HG02884 (cell line): ENCODE data around the gene CFL1.

Experiments
- ATAC-seq: cut with Tn5 transposase; IDR thresholded peaks from one replicate; pipeline ENCODE4 v1.9.1; 2021; ENCODE audit warnings: mild to moderate bottlenecking, moderate library complexity; ENCODE audit not compliant: unreplicated experiment

CFL1 gene

GRCh38 chr11:65888163-65888814 is 30.3 kb upstream of the CFL1 start, which contains the start of gene FIBP:
Gene FIBP (minus strand): TSS chr11:65888471. CDS start chr11:65888418, 53 bp downstream.
- peak; percentile 37 for ATAC-seq

- ATAC-seq = no peak
Measured at GRCh38 chr11:65887723-65888162, 29.8 kb upstream of the CFL1 start.

DNA sequence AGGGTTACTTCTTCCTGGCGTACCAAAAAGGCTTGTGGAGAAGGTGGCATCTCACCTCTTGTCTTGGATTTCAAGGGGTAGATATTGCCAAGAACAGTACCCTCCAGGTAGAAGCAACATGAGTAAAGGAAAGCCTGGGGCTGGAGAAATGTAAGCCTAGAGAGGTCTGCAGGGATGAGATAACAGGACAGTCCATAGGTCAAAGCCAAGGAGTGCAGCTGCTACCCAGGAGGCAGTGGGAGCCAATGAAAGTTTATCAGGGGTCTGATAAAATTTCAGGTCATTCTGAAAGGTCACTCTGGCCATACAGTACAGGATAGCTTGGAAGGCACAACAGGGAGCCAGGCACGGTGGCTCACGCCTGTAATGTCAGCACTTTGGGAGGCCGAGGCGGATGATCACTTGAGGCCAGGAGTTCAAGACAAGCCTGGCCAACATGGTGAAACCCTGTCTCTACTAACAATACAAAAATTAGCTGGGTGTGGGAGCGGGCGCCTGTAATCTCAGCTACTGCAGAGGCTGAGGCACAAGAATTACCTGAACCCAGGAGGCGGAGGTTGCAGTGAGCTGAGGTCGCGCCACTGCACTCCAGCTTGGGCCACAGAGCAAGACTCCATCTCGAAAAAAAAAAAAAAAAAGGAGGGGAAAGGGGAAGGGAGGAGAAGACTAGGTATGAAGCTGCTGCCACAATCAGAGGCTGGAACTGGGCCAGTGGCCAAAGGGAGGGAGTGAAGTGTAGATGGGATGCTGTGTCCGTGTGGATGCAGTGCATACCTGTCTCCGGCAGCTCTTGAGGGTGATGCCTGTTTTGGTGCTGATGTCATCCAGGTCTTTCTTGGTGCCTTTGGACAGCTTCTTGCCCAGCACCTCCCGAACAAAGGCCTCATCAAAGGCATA is 29.1 kb upstream of the CFL1 start:
- ATAC-seq = no peak

DNA sequence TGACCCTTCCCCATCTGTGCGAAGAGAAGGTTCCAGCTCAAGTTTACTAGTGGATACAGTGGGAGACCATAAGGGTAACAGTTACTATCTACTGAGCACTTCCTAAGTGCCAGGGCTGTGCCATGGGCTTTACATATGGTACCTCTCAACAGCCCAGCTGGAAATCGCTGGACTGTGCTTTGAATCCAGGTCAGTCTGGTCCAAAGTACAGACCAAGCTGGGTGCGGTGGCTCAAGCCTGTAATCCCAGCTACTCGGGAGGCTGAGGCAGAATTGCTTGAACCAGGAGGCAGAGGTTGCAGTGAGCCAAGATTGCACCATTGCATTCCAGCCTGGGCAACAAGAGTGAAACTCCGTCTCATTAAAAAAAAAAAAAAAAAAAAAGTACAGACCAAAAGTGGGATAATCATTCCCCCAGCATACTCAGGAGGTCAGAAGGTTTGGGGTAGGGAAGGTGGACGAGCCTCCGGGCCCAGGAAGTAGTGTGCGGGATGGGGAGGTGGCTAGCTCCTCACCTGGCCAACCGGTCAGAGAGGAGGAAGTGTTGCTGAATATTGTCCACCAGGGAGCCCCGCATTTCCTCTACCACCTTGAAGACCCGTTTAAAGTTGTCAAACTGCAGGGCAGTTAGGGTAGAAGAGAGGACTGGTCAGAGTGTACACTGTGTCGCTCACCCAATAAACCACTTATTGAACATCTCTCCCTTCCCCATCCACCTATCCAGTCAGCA is 28.0 kb upstream of the CFL1 start:
- ATAC-seq = no peak

DNA sequence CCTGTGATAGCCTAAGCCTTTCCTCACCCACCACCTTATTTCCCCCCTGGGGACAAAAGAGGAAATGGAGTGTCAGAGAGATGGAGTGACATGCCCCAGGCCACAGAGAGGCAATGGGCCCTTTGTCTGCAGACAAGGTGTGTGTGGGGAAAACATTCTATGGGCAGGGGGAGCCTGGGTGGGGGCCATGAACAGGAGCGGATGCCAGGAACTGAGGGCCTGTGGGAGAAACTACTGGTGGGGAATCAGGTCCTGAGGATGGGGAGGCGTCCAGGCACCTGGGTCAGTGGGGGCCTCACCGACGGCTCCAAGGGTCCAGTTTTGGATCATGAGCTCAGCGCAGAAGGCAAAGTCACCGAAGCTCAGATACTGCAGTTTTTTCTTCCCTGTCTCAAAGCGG is 27.3 kb upstream of the CFL1 start:
- ATAC-seq = no peak

- ATAC-seq = no peak
Measured at GRCh38 chr11:65884716-65885092, 26.7 kb upstream of the CFL1 start.

DNA sequence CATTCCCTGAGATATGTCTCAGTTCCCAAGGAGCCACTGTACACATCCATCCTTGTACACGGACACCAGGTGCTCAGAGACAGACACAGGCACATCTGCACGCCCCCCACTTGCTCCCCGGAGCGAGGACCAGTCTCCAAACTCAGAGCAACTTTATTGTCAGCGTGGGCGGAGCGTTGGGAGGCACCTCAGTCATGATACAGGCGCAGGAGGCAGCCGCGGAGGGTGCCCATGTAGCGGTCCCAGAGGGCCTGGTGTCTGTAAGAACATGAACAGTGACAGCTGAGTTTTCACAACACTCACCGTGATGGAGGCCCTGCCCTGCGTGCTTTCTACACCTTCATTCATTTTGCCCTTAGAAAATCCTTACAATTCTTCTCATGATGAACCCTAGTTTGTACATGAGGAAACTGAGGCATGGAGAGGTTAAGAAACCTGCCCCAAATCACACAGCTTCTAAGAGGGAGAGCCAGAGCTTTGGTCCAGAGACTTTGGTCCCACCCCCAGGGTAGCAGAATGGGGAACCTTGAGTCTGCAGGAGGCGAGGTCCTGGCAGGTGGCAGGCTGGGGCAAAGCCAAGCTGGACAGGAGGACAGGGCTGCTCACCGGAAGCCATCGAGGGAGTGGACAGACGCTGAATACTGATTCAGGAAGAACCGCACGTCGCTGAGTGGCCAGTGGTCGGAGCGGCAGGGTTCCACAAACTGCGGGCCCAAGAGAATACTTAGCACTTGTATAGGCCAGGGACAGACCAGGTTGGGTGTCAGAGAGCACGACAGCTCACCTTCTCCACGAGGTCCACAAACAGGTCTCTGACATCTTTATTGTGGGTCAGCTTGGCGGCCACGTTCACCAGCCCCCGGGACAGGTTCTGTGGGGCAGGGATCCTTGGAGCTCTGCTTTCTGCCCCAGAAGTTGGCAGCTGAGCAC is 26.1 kb upstream of the CFL1 start:
- no peak for ATAC-seq

DNA sequence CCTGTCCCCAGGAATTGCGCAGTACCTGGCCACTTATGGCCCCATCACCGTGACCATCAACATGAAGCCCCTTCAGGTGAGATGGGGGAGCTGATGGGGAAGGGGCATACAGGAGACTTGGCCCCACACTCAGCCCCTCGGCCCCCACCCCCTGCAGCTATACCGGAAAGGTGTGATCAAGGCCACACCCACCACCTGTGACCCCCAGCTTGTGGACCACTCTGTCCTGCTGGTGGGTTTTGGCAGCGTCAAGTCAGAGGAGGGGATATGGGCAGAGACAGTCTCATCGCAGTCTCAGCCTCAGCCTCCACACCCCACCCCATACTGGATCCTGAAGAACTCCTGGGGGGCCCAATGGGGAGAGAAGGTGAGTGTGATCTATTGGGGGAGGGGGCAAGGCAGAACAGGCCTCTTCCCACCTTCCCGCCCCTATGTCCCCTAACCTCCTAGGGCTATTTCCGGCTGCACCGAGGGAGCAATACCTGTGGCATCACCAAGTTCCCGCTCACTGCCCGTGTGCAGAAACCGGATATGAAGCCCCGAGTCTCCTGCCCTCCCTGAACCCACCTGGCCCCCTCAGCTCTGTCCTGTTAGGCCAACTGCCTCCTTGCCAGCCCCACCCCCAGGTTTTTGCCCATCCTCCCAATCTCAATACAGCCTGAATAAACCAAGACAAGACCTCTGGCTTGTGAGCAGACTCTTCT is 25.2 kb upstream of the CFL1 start:
- no peak for ATAC-seq

GRCh38 chr11:65882120-65883057 is 24.4 kb upstream of the CFL1 start:
- ATAC-seq = no peak

DNA sequence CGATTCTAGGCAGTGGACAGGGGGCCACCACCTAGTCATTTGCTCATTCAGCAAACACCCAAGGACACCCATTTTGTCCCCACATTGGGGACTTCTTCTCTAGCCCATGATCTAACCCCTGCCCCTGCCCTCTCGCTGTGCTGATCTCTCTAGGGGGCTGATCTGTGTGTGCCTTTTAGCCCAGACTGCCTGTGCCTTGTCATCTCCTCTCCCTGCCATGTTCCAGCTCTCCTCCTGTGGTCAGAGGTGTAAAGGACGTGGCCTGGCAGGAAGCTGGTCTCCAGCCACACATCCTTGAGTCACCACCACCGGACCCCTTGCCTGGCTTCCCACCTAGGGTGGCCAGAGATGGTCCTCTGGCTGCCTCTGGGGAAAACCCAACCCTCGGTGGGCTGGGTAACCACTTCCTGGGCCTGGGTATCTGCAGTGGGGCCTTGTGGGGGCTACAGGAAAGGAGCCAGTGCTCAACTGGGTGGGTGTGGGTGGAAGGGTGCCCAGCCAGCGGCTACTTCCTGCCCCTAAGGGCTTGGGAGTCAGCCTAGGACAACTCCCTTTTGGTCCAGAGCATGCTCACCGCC is 23.0 kb upstream of the CFL1 start:
- ATAC-seq = no peak

- ATAC-seq = no peak
Measured at GRCh38 chr11:65880027-65880426, 22.0 kb upstream of the CFL1 start.

DNA sequence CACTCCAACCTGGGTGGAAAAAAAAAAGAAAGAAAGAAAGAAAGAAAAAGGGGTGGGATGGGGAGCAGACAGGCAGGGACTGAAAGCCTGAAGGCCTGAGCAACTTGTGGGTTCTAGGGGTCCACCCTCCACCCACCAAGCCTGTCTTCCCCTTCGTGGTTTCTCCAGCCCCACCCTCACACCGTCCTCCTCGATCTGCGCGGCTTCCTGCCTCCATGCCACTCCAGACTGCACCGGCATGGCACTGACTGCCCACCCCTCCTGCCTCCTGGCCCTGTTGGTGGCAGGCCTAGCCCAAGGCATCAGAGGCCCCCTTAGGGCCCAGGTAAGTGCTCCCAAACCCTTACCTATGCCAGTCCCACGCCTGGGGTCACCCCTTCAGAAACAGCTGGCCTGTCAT is 21.6 kb upstream of the CFL1 start, which contains the start of gene CTSW:
CTSW (plus strand) TSS at position 221 of the 400 bp plus-strand sequence; CDS start at position 239, 18 bp downstream.
- no peak for ATAC-seq

- ATAC-seq = no peak
Measured at GRCh38 chr11:65873318-65874156, 15.6 kb upstream of the CFL1 start.

DNA sequence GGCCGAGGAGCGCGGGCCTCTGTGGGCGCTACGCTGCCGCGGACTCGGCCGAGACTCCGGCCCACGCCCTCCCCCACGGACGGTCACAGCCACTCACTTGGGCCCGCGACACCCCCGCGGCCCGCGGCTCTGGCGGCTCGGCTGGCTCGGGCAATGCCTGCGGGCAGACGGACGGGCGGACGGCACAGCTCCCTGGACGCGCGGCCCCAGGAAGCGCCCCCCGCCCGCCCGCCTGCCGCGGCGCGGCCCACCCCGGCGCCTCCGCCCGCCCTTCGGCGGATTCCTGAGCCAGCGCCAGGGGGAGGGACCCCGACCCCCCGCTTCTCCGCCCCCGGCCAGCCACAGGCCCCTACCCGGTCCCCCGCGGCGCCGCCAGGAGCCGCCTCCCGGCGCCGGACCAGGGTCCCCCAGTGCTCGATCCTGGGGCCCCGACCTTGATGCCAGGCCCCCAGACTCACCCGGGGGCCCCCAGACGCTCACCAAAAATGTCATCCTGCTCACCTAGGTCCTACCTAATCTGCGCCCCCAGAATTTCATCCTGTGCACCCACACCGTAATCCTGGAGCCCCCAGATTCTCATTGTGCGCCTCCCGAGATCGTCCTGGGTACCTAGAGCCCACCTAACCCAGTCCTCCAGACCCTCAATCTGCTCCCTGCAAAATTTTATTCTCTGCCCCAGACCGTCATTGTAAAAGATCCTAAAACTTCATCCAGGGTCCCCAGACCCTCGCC is 14.8 kb upstream of the CFL1 start, which contains the start of gene EFEMP2:
EFEMP2 (minus strand) TSS at position 215 of the 732 bp plus-strand sequence. CDS start 446 bp downstream, outside the sequence.
- ATAC-seq = no peak

- ATAC-seq = no peak
Measured at GRCh38 chr11:65871811-65872548, 14.0 kb upstream of the CFL1 start.
